ENCODE data around the gene PML. TPM values are rescaled to one million over a fixed set of nuclear protein-coding genes. Genes with fewer than 3 reads are reported as not detected.

Gene PML
- total RNA-seq, 1 experiment from 2014 or later: 33.4 TPM

DNA sequence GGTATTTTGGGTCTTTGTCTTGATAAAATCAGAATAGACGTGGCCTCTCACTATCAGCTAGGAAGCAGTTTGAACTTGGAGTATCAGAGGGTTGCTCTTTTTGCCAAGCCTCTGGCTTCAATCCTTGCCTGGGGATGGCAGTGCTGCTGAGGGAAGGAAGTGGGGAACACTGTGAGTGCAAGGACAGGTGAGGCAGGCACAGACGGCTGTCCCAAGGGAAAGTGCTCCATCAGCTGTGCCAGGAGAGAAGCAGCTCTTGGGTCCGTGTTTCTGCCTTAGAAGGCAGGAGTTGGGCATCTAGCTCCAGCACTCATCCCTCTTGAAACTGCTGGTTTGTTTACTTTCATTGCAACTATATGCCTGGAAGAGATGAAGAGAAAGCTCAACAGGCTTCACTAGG, 33.2 kb downstream of the PML start:
- Mint-ChIP-seq H3K36me3 (ENCODE audit: insufficient read depth, unreplicated experiment) (peaks cover 83% of the 10 kb centered on the region), H3K9me3 (ENCODE audit: unreplicated experiment) (no peaks in the 10 kb centered on the region), H3K27ac (ENCODE audit: low read depth, unreplicated experiment) (no peak overlapping the region), H3K4me3 (ENCODE audit: unreplicated experiment) (no peak overlapping the region), H3K4me1 (ENCODE audit: insufficient read depth, unreplicated experiment) (no peaks in the 10 kb centered on the region), H3K27me3 (ENCODE audit: insufficient read depth, unreplicated experiment) (no peaks in the 10 kb centered on the region)
- DNase-seq (ENCODE audit: unreplicated experiment): no peak
- TF ChIP-seq CTCF (IDR thresholded peaks at IDR 0.05; ENCODE audit: unreplicated experiment): no peak
- ChIA-PET CTCF (interaction anchor here (1.1 to 1.5 kb wide), 2 partner anchors 12 to 55 kb away, joined by 3 to 4 read pairs; no protein-coding TSS in a partner anchor), POLR2A (interaction anchor here (1.3 to 1.9 kb wide), 2 partner anchors 14 to 34 kb away, joined by 4 to 6 read pairs; partner anchors contain the start of gene PML)
- intact Hi-C loops (cut with micrococcal nuclease): no loop called here
- no TSS peak for BruUV-seq (replicated peaks)

DNA sequence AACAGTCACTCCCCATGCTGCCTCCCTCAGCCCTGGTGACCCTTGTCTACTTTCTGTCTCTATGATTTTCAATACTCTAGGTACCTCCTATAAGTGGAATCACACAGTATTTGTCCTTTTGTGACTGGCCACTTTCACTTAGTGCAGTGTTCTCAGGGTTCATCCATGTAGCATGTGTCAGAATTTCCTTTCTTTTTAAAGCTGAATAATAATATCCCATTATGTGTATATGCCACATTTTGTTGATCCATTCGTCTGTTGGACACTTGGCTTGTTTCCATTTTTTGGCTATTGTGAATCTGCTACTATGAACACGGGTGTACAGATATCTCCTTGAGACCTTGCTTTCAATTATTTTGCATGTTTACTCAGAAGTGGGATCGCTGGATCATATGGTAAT, 34.1 kb downstream of the PML start:
- no TSS peak for BruUV-seq (replicated peaks)
- intact Hi-C loops (cut with micrococcal nuclease): no loop called here
- Mint-ChIP-seq H3K27me3 (ENCODE audit: insufficient read depth, unreplicated experiment) (no peaks in the 10 kb centered on the region), H3K4me3 (ENCODE audit: unreplicated experiment) (no peak overlapping the region), H3K27ac (ENCODE audit: low read depth, unreplicated experiment) (no peak overlapping the region), H3K4me1 (ENCODE audit: insufficient read depth, unreplicated experiment) (no peaks in the 10 kb centered on the region), H3K36me3 (ENCODE audit: insufficient read depth, unreplicated experiment) (peaks cover 77% of the 10 kb centered on the region), H3K9me3 (ENCODE audit: unreplicated experiment) (no peaks in the 10 kb centered on the region)
- POLR2A ChIA-PET: interaction anchor here (1.3 to 1.9 kb wide), 2 partner anchors 15 to 34 kb away, joined by 4 to 6 read pairs; partner anchors contain the start of gene PML
- no peak for TF ChIP-seq CTCF (IDR thresholded peaks at IDR 0.05; ENCODE audit: unreplicated experiment)
- CTCF ChIA-PET: interaction anchor here (1.1 to 1.2 kb wide), 2 partner anchors 10 to 20 kb away, joined by 3 to 4 read pairs; no protein-coding TSS in a partner anchor
- DNase-seq (ENCODE audit: unreplicated experiment): no peak

DNA sequence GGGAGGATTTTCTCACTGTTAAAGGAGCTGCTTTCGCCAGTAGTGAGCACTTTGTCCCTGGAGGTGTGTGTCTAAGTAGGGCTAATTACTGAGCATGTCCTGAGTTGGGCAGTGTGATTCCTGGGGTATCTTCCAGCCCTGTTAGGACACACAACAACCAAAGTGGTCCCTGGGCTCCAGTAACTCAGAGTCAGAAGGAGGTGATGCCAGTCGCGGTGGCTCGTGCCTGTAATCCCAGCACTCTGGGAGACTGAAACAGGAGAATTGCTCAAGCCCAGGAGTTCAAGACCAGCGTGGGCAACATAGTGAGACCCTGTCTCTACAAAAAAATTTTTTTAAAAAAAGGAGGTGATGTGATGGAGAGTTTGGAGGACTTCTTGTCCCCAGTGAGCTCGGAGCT, 37.5 kb downstream of the PML start:
- CTCF ChIA-PET: interaction anchor here (0.6 kb wide), 1 partner anchor 159 kb away, joined by 3 read pairs; no protein-coding TSS in a partner anchor
- intact Hi-C loops (cut with micrococcal nuclease): no loop called here

More for the DNA sequence above, 37.5 kb downstream of the PML start:
- no peak for TF ChIP-seq CTCF (IDR thresholded peaks at IDR 0.05; ENCODE audit: unreplicated experiment)
- Mint-ChIP-seq H3K27ac (ENCODE audit: low read depth, unreplicated experiment) (no peak overlapping the region), H3K4me1 (ENCODE audit: insufficient read depth, unreplicated experiment) (peaks cover under 1% of the 10 kb centered on the region), H3K9me3 (ENCODE audit: unreplicated experiment) (no peaks in the 10 kb centered on the region), H3K36me3 (ENCODE audit: insufficient read depth, unreplicated experiment) (peaks cover 94% of the 10 kb centered on the region), H3K27me3 (ENCODE audit: insufficient read depth, unreplicated experiment) (no peaks in the 10 kb centered on the region), H3K4me3 (ENCODE audit: unreplicated experiment) (no peak overlapping the region)
- no TSS peak for BruUV-seq (replicated peaks)
- POLR2A ChIA-PET: interaction anchor here (0.8 kb wide), 1 partner anchor 9 kb away, joined by 4 read pairs; no protein-coding TSS in a partner anchor
- no peak for DNase-seq (ENCODE audit: unreplicated experiment)
